Endothelial cell (in vitro differentiated cells): Measurements from ENCODE around the gene IQUB. TPM values are rescaled to one million over a fixed set of nuclear protein-coding genes. Genes with fewer than 3 reads are reported as not detected.

ENCODE experiments used
- DNase-seq: peaks from one replicate; pipeline ENCODE4 v3.0.0; 2021; ENCODE audit warnings: low spot score
- H3K27ac Mint-ChIP-seq: one replicate; pipeline ENCODE4 v1.8.0; 2021; ENCODE audit warnings: mixed read lengths, inconsistent platforms; ENCODE audit not compliant: unreplicated experiment
- H3K27me3 Mint-ChIP-seq: one replicate; pipeline ENCODE4 v1.8.0; 2021; ENCODE audit warnings: mild to moderate bottlenecking, moderate library complexity, mixed read lengths, inconsistent platforms; ENCODE audit not compliant: unreplicated experiment
- H3K36me3 Mint-ChIP-seq: one replicate; pipeline ENCODE4 v1.8.0; 2021; ENCODE audit warnings: mild to moderate bottlenecking, low read depth, mixed read lengths, inconsistent platforms; ENCODE audit not compliant: unreplicated experiment
- H3K4me1 Mint-ChIP-seq: one replicate; pipeline ENCODE4 v1.8.0; 2021; ENCODE audit warnings: mild to moderate bottlenecking, mixed read lengths, inconsistent platforms; ENCODE audit not compliant: unreplicated experiment
- H3K4me3 Mint-ChIP-seq: one replicate; pipeline ENCODE4 v1.8.0; 2021; ENCODE audit warnings: mild to moderate bottlenecking, mixed read lengths, inconsistent platforms; ENCODE audit not compliant: unreplicated experiment
- H3K9me3 Mint-ChIP-seq: one replicate; pipeline ENCODE4 v1.8.0; 2021; ENCODE audit warnings: mixed read lengths, inconsistent platforms; ENCODE audit not compliant: unreplicated experiment
- long read RNA-seq: library from polyadenylated mRNA; unstranded; transcript quantifications from one replicate; pipeline ENCODE4 v2.0.0, GENCODE V29; 2020; ENCODE audit not compliant: unreplicated experiment
- total RNA-seq: library from RNA; stranded (reverse); fragmentation: NEBNext Ultra II Directional; extraction: Animal tissue kit (Norgen Biotek cat#: 25700); gene quantifications from one replicate; pipeline ENCODE4 v1.2.1, GENCODE V29; 2021; ENCODE audit not compliant: unreplicated experiment
- TF ChIP-seq, protein P1 (sequence below): fragments of 200-600 bp; sonication (generic); IDR thresholded peaks from one replicate; pipeline ENCODE4 v1.5.0; 2021; ENCODE audit warnings: antibody characterized with exemption; ENCODE audit not compliant: unreplicated experiment

IQUB gene
- total RNA-seq, result 0.49 TPM
- long read RNA-seq, result 0 reads

DNA sequence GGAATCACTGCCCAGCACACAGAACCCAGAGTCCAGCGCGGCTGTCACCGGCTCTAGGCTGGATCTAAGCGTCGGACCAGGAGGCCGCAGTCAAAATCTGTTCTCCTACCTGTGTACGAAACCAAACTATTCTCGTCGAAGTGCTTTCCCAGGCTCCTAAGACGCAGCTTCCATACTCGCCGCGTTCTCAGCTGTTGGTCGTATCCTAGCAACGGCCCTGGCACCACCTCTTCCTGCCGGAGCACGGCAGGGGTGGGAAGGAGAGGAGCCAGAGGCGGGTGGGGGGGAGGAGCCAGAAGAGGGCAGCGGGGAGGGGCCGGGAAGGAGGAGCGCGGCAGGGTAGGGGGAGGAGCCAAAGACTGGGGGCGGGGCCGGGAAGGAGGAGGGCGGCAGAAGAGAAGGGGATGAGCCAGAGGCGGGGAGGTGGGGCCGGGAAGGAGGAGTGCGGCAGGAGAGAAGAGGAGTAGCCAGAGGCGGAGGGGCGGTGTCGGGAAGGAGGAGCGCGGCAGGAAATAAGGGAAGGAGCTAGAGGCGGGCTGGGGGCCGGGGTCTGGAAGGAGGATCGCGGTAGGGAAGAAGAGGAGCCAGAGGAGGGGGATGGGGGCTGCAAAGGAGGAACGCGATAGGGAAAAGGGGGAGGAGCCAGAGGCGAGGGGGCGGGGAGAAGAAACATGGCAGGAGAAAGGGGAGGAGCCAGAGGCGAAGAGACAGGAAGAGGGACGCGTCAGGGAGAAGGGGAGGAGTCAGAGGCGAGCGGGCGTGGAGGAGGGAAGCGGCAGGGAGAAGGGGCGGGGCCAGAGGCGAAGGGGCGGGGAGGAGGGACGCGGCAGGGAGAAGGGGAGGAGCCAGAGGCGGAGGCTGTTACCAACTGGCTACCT is at the start of gene IQUB:
Gene IQUB, minus strand, starts transcription at position 213 of the 878 bp plus-strand sequence. CDS start 22,255 bp downstream, outside the sequence.
- peak within 1 kb of the TSS; percentile 95 for H3K27ac Mint-ChIP-seq
- peaks cover 5% of the 10 kb centered on the region for H3K27me3 Mint-ChIP-seq
- H3K4me3 Mint-ChIP-seq, result peak within 1 kb of the TSS; percentile 91

DNA sequence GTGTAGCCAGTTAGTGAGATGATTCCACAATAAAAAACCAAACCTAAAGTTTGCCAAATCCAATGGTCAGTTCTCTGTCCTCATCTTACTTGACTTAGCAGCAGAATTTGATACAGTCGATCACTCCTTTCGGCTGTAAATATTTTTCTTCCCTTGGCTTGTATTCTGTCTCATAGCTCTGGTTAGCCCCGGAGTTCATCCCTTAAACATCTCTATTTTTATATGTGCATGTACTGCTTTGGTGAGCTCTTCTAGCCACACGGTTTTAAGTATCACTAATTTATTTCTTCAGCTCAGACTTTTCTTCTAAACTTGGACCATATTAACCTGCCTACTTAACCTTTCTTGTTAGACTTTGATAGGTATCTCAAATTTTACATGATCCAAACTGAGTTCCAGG is 49.4 kb upstream of the IQUB start:
- H3K9me3 Mint-ChIP-seq, result no peaks in the 10 kb centered on the region
- no peak overlapping the region for H3K27ac Mint-ChIP-seq
- DNase-seq, result no peak
- no peak overlapping the region for H3K4me3 Mint-ChIP-seq
- TF ChIP-seq, protein P1, sequence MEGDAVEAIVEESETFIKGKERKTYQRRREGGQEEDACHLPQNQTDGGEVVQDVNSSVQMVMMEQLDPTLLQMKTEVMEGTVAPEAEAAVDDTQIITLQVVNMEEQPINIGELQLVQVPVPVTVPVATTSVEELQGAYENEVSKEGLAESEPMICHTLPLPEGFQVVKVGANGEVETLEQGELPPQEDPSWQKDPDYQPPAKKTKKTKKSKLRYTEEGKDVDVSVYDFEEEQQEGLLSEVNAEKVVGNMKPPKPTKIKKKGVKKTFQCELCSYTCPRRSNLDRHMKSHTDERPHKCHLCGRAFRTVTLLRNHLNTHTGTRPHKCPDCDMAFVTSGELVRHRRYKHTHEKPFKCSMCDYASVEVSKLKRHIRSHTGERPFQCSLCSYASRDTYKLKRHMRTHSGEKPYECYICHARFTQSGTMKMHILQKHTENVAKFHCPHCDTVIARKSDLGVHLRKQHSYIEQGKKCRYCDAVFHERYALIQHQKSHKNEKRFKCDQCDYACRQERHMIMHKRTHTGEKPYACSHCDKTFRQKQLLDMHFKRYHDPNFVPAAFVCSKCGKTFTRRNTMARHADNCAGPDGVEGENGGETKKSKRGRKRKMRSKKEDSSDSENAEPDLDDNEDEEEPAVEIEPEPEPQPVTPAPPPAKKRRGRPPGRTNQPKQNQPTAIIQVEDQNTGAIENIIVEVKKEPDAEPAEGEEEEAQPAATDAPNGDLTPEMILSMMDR, result no peak
- no peaks in the 10 kb centered on the region for H3K36me3 Mint-ChIP-seq
- H3K4me1 Mint-ChIP-seq, result peaks cover 4% of the 10 kb centered on the region
- H3K27me3 Mint-ChIP-seq, result no peaks in the 10 kb centered on the region

More for the DNA sequence above, at the start of gene IQUB:
- TF ChIP-seq, protein P1, result no peak
- peaks cover 13% of the 10 kb centered on the region for H3K4me1 Mint-ChIP-seq
- peak; percentile 98 for DNase-seq
- no peaks in the 10 kb centered on the region for H3K36me3 Mint-ChIP-seq
- no peaks in the 10 kb centered on the region for H3K9me3 Mint-ChIP-seq

DNA sequence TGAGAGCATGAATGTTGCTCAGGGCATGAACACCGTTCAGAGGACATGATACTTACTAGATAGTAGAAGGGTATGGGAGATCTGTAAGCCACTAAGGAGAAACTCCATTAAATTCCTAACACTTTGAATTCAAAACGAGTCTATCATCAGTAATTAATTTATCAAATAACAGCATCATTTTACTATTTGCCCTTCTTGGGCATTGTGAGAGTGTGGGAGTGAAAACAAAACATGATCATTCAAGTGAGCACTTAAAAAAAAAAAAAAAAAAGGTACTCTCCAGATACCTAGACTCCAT is 46.7 kb upstream of the IQUB start:
- no peak overlapping the region for H3K4me3 Mint-ChIP-seq
- H3K27me3 Mint-ChIP-seq, result no peaks in the 10 kb centered on the region
- no peaks in the 10 kb centered on the region for H3K36me3 Mint-ChIP-seq
- DNase-seq, result no peak
- H3K9me3 Mint-ChIP-seq, result no peaks in the 10 kb centered on the region
- peaks cover 4% of the 10 kb centered on the region for H3K4me1 Mint-ChIP-seq
- TF ChIP-seq, protein P1, result no peak
- H3K27ac Mint-ChIP-seq, result no peak overlapping the region

DNA sequence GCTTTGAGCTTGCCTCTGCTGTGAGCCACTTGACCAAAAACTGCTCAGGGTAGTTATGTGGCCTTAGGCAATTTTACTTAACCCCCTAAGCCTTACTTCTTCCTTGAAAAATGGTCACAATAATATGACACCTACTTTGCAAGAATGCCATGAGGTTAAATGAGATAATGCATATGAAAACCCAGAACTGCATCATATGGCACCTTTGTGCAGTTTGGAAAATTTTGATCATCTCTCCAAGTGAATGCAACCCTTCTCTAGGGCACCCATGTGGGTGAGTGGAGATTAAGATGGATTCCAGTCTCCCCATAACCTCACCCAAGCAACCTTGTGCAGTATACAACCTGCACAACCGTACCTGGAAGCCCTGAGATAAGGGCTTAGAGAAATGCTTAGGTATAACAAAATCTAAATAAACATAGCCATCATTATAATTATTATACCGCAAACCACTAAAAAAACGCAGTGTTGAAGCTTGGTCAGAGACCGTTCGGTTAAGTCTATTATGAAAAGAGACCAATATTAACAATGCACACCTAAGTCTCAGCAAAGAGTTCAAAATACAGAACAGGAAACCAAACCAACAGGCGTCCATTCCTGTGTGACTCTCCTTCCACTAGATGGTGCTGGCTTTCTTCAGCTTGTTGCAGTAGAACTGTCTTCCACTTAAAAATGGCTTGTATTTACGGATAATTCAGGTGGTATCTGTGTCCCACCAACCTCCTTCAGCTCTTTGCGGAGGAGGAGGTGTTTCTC is 46.2 kb upstream of the IQUB start:
- no peaks in the 10 kb centered on the region for H3K9me3 Mint-ChIP-seq
- no peaks in the 10 kb centered on the region for H3K36me3 Mint-ChIP-seq
- H3K4me3 Mint-ChIP-seq, result no peak overlapping the region
- TF ChIP-seq, protein P1, result no peak
- no peak for DNase-seq
- peaks cover 4% of the 10 kb centered on the region for H3K4me1 Mint-ChIP-seq
- no peak overlapping the region for H3K27ac Mint-ChIP-seq
- H3K27me3 Mint-ChIP-seq, result no peaks in the 10 kb centered on the region

DNA sequence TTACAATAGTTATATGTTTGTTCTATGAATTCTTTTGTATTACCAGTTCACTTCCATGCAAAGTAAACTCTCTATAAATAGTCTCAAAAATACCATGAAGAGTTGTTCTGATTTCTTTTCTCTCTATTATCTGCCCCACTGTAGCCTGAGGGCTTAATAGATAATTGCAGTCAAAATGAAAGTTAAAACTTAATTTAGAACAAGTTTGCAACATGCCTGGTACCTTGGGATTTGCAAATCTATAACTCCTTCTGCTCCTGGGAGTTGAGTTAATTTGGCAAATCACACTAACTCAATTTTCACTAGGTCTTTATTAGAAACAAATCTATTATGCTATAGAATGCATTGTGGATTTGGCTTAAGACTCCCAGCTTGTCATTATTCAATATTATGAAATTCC is 45.0 kb upstream of the IQUB start:
- H3K9me3 Mint-ChIP-seq, result no peaks in the 10 kb centered on the region
- H3K4me3 Mint-ChIP-seq, result no peak overlapping the region
- no peaks in the 10 kb centered on the region for H3K27me3 Mint-ChIP-seq
- H3K36me3 Mint-ChIP-seq, result no peaks in the 10 kb centered on the region
- DNase-seq, result no peak
- TF ChIP-seq, protein P1, result no peak
- H3K4me1 Mint-ChIP-seq, result peaks cover 4% of the 10 kb centered on the region
- no peak overlapping the region for H3K27ac Mint-ChIP-seq
